Endodermal cell (in vitro differentiated cells): Measurements from ENCODE around the gene SKA1. TPM values are rescaled to one million over a fixed set of nuclear protein-coding genes. Genes with fewer than 3 reads are reported as not detected.
A peak's percentile ranks its signal among the peaks of the same experiment; 100 is the strongest.

Experiments
- DNase-seq: peaks from one replicate; pipeline ENCODE4 v3.0.0-alpha.2; 2017
- H3K27ac ChIP-seq: 2 replicates; pipeline ENCODE4 v1.5.1; 2013; ENCODE audit warnings: mild to moderate bottlenecking, low read depth, low read length, moderate library complexity
- H3K27me3 ChIP-seq: 2 replicates; pipeline ENCODE4 v1.6.1; 2013; ENCODE audit warnings: mild to moderate bottlenecking, low read length, moderate library complexity; ENCODE audit not compliant: insufficient read depth, control insufficient read depth, poor library complexity, severe bottlenecking
- H3K36me3 ChIP-seq: 2 replicates; pipeline ENCODE4 v1.7.0; 2013; ENCODE audit warnings: mild to moderate bottlenecking, low read length, moderate library complexity; ENCODE audit not compliant: control insufficient read depth, insufficient read depth
- H3K4me1 ChIP-seq: one replicate; pipeline ENCODE4 v1.7.0; 2013; ENCODE audit warnings: low read length; ENCODE audit not compliant: control insufficient read depth, insufficient read depth
- H3K4me3 ChIP-seq: 2 replicates; pipeline ENCODE4 v1.5.1; 2013; ENCODE audit warnings: mild to moderate bottlenecking, low read length, moderate library complexity
- H3K9ac ChIP-seq: 2 replicates; pipeline ENCODE4 v1.6.1; 2013; ENCODE audit warnings: mild to moderate bottlenecking, low read length, moderate library complexity; ENCODE audit not compliant: poor library complexity, severe bottlenecking; ENCODE audit errors: extremely low read depth
- H3K9me3 ChIP-seq: 2 replicates; pipeline ENCODE4 v1.6.1; 2013; ENCODE audit warnings: mild to moderate bottlenecking, low read length, moderate library complexity; ENCODE audit not compliant: control insufficient read depth
- H3K27ac Mint-ChIP-seq: 2 replicates; pipeline ENCODE4 v1.8.0; 2020; ENCODE audit warnings: mixed read lengths
- H3K27me3 Mint-ChIP-seq: 2 replicates; pipeline ENCODE4 v1.8.0; 2021; ENCODE audit warnings: mild to moderate bottlenecking, mixed read lengths; ENCODE audit not compliant: insufficient read depth
- H3K36me3 Mint-ChIP-seq: 2 replicates; pipeline ENCODE4 v1.8.0; 2020; ENCODE audit warnings: low read depth, mixed read lengths
- H3K4me1 Mint-ChIP-seq: 2 replicates; pipeline ENCODE4 v1.8.0; 2020; ENCODE audit warnings: mixed read lengths
- H3K4me3 Mint-ChIP-seq: 2 replicates; pipeline ENCODE4 v1.8.0; 2020; ENCODE audit warnings: mild to moderate bottlenecking, moderate library complexity, mixed read lengths
- H3K9me3 Mint-ChIP-seq: 2 replicates; pipeline ENCODE4 v1.8.0; 2020; ENCODE audit warnings: mild to moderate bottlenecking, mixed read lengths
- CTCF ChIP-seq: fragments of 200-600 bp; sonication (generic); conservative IDR thresholded peaks from 2 replicates; pipeline ENCODE4 v1.5.0; 2021; ENCODE audit warnings: antibody characterized with exemption, mild to moderate bottlenecking
- WGBS, 2 experiments: methylation state at CpG; one replicate each; pipeline versions ENCODE4 v1.1.5 to v1.1.7; 2013; ENCODE audit warnings: missing lambda C conversion rate in 2 of 2, mixed read lengths in 1 of 2; ENCODE audit not compliant: insufficient coverage in 1 of 2, insufficient read length in 1 of 2; 5-methylcytosine and 5-hydroxymethylcytosine counted together
- total RNA-seq, 2 donors: library from RNA; stranded (reverse); fragmentation: NEBNext Ultra II Directional in 1 of 2; extraction: Animal tissue kit (Norgen Biotek cat#: 25700) in 1 of 2; gene quantifications; 2 replicates in 1 of 2; 3 replicates in 1 of 2; pipeline ENCODE4 v1.2.1, GENCODE V29; 2021

Gene SKA1
- total RNA-seq, 2 donors from 2014 or later = 26.4 to 70.0 TPM

DNA sequence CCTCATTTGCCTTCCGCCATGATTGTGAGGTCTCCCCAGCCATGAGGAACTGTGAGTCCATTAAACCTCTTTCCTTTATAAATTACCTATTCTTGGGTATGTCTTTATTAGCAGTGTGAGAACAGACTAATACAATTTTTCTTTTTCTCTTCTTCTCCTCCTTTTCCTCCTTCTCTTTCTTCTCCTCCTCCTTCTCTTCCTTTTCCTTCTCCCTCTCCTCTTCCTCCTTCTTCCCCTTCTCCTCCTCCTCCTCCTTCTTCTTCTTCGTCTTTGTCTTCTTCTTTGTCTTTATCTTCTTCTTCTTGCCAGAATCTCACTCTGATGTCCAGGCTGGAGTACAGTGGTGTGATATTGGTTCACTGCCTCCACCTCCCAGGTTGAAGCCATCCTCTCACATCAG, 20.2 kb downstream of the SKA1 start:
- Mint-ChIP-seq H3K4me1 (peaks cover 46% of the 10 kb centered on the region), H3K27me3 (no peaks in the 10 kb centered on the region), H3K9me3 (peaks cover 6% of the 10 kb centered on the region), H3K4me3 (no peak overlapping the region), H3K36me3 (peaks cover 35% of the 10 kb centered on the region), H3K27ac (no peak overlapping the region)
- whole genome bisulfite sequencing, 2 experiments = 92% methylated on average over 2 of the region's 2 CpGs; no CpG with 5 or more reads in 1 of the 2 experiments
- H3K9ac ChIP-seq = no peak overlapping the region
- peaks cover 12% of the 10 kb centered on the region for H3K4me1 ChIP-seq
- peak overlapping the region; percentile 31 for H3K4me3 ChIP-seq
- peaks cover 16% of the 10 kb centered on the region for H3K9me3 ChIP-seq
- H3K27me3 ChIP-seq = no peaks in the 10 kb centered on the region
- no peak for TF ChIP-seq CTCF
- H3K27ac ChIP-seq = no peak overlapping the region
- H3K36me3 ChIP-seq = peaks cover 38% of the 10 kb centered on the region
- no peak for DNase-seq

DNA sequence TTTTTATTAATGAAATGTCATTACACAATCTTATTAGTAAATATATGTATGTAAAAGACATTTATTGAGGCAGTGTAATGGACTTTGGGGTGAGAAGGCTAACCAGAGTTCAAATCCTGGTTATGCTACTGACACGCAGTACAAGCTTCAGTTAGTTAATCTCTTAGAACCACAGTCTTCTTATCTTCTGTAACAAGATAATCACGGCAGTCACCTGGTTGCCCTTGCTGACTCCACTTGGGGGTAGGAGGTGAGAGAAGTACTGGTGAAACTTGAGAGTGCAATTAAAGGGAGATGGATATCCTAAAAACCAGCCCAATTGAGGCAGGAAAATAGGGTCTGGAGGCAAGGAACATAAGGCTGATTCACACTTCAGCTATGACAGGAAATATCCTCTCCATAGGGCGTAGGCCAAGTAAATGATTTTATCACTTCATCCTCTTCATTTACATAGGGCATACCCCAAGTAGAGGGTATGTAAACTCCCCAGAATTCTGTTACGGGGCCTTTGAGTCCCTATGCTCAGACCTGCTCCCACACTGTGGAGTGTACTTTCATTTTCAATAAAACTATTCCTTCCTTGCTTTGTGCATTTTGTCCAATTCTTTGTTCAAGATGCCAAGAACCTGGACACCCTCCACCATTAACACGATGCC, 21.3 kb downstream of the SKA1 start:
- H3K4me3 Mint-ChIP-seq = peak overlapping the region; percentile 9
- no peak overlapping the region for H3K27ac Mint-ChIP-seq

DNA sequence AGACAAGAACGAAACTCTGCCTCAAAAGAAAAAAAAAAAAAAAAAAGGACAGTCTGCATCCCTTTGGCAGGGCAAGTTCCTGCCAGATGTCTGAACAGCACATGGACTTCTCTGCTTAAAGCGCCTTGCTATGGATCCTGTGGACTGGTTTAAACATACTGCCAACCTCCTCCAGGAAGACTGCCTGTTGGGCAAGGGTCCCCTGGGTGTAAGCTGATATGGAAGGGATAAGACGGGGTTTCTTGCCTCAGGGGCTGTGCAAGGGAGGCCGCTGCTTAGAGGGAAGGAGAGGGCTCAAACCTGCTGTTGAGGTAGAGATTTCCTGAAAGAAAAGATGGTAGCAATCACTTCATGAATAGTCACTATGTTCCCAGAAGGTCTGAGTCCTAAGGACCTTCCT, 22.2 kb downstream of the SKA1 start:
- Histone ChIP-seq H3K4me3 (no peak overlapping the region), H3K9me3 (peaks cover 16% of the 10 kb centered on the region), H3K27ac (no peak overlapping the region), H3K27me3 (peaks cover 12% of the 10 kb centered on the region), H3K4me1 (peaks cover 15% of the 10 kb centered on the region), H3K9ac (no peak overlapping the region), H3K36me3 (peaks cover 20% of the 10 kb centered on the region)
- Mint-ChIP-seq H3K27ac (peak overlapping the region; percentile 86), H3K36me3 (peaks cover 25% of the 10 kb centered on the region), H3K4me1 (peaks cover 62% of the 10 kb centered on the region), H3K9me3 (peaks cover 6% of the 10 kb centered on the region), H3K27me3 (peaks cover 10% of the 10 kb centered on the region), H3K4me3 (no peak overlapping the region)
- no peak for TF ChIP-seq CTCF
- no peak for DNase-seq
- 81 to 92% methylated on average over 3 to 4 of the region's 4 CpGs for WGBS, 2 experiments

More for the DNA sequence above, 21.3 kb downstream of the SKA1 start:
- Mint-ChIP-seq H3K9me3 (peaks cover 6% of the 10 kb centered on the region), H3K27me3 (peaks cover 3% of the 10 kb centered on the region), H3K4me1 (peaks cover 56% of the 10 kb centered on the region), H3K36me3 (peaks cover 33% of the 10 kb centered on the region)
- no peak for TF ChIP-seq CTCF
- DNase-seq = no peak
- Histone ChIP-seq H3K4me3 (no peak overlapping the region), H3K9me3 (peaks cover 16% of the 10 kb centered on the region), H3K4me1 (peaks cover 12% of the 10 kb centered on the region), H3K36me3 (peaks cover 29% of the 10 kb centered on the region), H3K27me3 (peaks cover 3% of the 10 kb centered on the region), H3K9ac (no peak overlapping the region), H3K27ac (no peak overlapping the region)
- WGBS, 2 experiments = 65 to 93% methylated on average over 2 to 5 of the region's 5 CpGs
